Measurements from ENCODE around the gene ZNF654. TPM values are rescaled to one million over a fixed set of nuclear protein-coding genes. Genes with fewer than 3 reads are reported as not detected.

ZNF654 gene
- total and polyA plus RNA-seq, 10 of the 15 experiments (the other 5 are each of a cell fraction or from before 2014, with no cell fraction given): 2.7 to 14.2 (median 10.0) TPM

DNA sequence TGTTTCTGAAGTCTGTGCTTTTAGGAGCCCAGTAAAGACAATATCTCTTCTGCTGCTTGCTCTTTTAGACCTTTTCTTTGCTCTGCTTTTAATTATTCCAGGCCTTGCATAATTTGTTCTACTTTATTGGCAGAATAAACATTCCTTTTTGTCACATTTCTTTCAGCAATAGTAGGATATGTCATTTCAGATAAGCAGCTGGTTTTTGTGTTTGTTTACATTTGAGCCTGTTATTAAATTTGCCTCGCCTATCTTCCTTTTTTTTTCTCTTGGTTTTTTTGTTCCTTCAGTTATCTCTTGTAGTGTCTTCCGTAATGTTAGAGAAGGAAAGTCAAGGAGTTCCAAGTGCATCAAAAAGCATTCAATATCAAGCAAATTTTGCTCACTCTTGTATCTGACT is 16.4 kb downstream of the ZNF654 start (continued):
- TF ChIP-seq, protein P1, sequence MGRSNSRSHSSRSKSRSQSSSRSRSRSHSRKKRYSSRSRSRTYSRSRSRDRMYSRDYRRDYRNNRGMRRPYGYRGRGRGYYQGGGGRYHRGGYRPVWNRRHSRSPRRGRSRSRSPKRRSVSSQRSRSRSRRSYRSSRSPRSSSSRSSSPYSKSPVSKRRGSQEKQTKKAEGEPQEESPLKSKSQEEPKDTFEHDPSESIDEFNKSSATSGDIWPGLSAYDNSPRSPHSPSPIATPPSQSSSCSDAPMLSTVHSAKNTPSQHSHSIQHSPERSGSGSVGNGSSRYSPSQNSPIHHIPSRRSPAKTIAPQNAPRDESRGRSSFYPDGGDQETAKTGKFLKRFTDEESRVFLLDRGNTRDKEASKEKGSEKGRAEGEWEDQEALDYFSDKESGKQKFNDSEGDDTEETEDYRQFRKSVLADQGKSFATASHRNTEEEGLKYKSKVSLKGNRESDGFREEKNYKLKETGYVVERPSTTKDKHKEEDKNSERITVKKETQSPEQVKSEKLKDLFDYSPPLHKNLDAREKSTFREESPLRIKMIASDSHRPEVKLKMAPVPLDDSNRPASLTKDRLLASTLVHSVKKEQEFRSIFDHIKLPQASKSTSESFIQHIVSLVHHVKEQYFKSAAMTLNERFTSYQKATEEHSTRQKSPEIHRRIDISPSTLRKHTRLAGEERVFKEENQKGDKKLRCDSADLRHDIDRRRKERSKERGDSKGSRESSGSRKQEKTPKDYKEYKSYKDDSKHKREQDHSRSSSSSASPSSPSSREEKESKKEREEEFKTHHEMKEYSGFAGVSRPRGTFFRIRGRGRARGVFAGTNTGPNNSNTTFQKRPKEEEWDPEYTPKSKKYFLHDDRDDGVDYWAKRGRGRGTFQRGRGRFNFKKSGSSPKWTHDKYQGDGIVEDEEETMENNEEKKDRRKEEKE (IDR thresholded peaks at IDR 0.05): no peak
- TF ChIP-seq, protein P2, sequence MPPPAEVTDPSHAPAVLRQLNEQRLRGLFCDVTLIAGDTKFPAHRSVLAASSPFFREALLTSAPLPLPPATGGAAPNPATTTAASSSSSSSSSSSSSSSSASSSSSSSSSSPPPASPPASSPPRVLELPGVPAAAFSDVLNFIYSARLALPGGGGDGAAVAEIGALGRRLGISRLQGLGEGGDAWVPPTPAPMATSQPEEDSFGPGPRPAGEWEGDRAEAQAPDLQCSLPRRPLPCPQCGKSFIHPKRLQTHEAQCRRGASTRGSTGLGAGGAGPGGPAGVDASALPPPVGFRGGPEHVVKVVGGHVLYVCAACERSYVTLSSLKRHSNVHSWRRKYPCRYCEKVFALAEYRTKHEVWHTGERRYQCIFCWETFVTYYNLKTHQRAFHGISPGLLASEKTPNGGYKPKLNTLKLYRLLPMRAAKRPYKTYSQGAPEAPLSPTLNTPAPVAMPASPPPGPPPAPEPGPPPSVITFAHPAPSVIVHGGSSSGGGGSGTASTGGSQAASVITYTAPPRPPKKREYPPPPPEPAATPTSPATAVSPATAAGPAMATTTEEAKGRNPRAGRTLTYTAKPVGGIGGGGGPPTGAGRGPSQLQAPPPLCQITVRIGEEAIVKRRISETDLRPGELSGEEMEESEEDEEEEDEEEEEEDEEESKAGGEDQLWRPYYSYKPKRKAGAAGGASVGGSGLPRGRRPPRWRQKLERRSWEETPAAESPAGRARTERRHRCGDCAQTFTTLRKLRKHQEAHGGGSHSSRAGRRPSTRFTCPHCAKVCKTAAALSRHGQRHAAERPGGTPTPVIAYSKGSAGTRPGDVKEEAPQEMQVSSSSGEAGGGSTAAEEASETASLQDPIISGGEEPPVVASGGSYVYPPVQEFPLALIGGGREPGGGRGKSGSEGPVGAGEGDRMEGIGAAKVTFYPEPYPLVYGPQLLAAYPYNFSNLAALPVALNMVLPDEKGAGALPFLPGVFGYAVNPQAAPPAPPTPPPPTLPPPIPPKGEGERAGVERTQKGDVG (CRISPR knock-in tag; IDR thresholded peaks at IDR 0.05): no peak
- no peak for TF ChIP-seq POLR2AphosphoS2 (IDR thresholded peaks at IDR 0.05; ENCODE audit: low read depth, low read length)

DNA sequence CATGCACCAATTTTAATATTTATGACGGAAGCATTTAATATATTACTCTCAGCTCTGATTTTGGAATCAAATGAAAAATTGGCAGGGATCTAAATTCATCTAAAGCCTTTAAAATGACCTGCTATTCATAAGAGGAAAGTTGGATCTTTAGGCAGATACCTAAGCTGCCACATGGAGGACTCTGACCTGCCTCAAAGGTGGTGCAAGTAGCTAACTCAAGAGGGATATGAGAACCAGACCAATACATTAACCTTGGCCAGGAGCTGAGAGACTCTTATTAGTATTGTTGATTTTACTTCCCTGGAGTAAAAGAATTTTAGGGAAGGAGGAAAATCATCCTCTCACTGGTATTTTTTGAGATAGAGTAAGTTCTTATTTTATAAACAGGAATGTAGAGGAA is 17.7 kb downstream of the ZNF654 start:
- Histone ChIP-seq H3K4me1 (ENCODE audit: control insufficient read depth, insufficient read depth, low read length) (no peaks in the 10 kb centered on the region), H3K4me3 (no peak overlapping the region), H3K27me3 (replicated peaks in 1 of 2; ENCODE audit: control insufficient read depth in 2 of 2, insufficient read depth in 2 of 2, low read length in 1 of 2) (no peaks in the 10 kb centered on the region), H4K20me1 (ENCODE audit: control insufficient read depth, insufficient read depth) (no peaks in the 10 kb centered on the region), H3K4me2 (ENCODE audit: control insufficient read depth, insufficient read depth) (no peak overlapping the region), H3K79me2 (ENCODE audit: control insufficient read depth, insufficient read depth, low read length) (peaks cover 56% of the 10 kb centered on the region), H2AFZ (ENCODE audit: control insufficient read depth, low read depth, low read length) (no peak overlapping the region), H3K9me3 (replicated peaks; ENCODE audit: control insufficient read depth, insufficient read depth, low read length) (peaks cover 4% of the 10 kb centered on the region; the same call in 2 of the 3 replicates), H3K36me3 (ENCODE audit: control insufficient read depth in 2 of 2, insufficient read depth in 2 of 2, low read length in 1 of 2) (no peaks in the 10 kb centered on the region), H3K9ac (ENCODE audit: control insufficient read depth, insufficient read depth, low read length) (no peak overlapping the region), H3K27ac (ENCODE audit: control insufficient read depth, insufficient read depth) (no peak overlapping the region)
- RAD21 ChIA-PET (ENCODE audit: unreplicated experiment): no interaction called here
- no TSS peak for BruUV-seq (replicated peaks)
- FAIRE-seq (no peak), DNase-seq (ENCODE audit: low read depth, low spot score) (no peak), ATAC-seq (no peak)
- in situ Hi-C loops (cut with MboI) (no loop called here), intact Hi-C loops (cut with micrococcal nuclease; ENCODE audit: unreplicated experiment) (no loop called here)
- CTCF ChIA-PET: interaction anchor here (1.1 kb wide), 1 partner anchor 10 kb away, joined by 3 read pairs; no protein-coding TSS in a partner anchor
- 100% methylated on average over 1 of the region's 1 CpG for WGBS (ENCODE audit: insufficient coverage, insufficient replicate concordance, low lambda C conversion rate, missing lambda C conversion rate)
- SMC1A ChIA-PET (ENCODE audit: uncharacterized antibody, unreplicated experiment): interaction anchor here (0.7 to 1.8 kb wide), 2 partner anchors 10 to 37 kb away, joined by 4 to 5 read pairs; no protein-coding TSS in a partner anchor
- POLR2A ChIA-PET: interaction anchor here (1.5 kb wide), 1 partner anchor 18 kb away, joined by 3 read pairs; the partner anchor contains the start of gene CGGBP1
- TF ChIP-seq SUPT20H (IDR thresholded peaks at IDR 0.05; ENCODE audit: borderline replicate concordance, control insufficient read depth, low read depth, low read length) (no peak), SP1 (IDR thresholded peaks at IDR 0.05; ENCODE audit: low read depth, low read length) (no peak), NR2C2 (IDR thresholded peaks at IDR 0.05; ENCODE audit: borderline replicate concordance, control insufficient read depth, insufficient read length, low read depth) (no peak), MTA2 (IDR thresholded peaks at IDR 0.05; ENCODE audit: low read depth) (no peak), NBN (IDR thresholded peaks at IDR 0.05) (no peak), EP300 (IDR thresholded peaks at IDR 0.05; ENCODE audit: borderline replicate concordance in 1 of 2, control insufficient read depth in 1 of 2, low read depth in 2 of 2, low read length in 2 of 2) (no peak), RFX5 (IDR thresholded peaks at IDR 0.05; ENCODE audit: low read depth, low read length) (no peak), TARDBP (IDR thresholded peaks at IDR 0.05; ENCODE audit: borderline replicate concordance) (no peak), CEBPB (IDR thresholded peaks at IDR 0.05; ENCODE audit: borderline replicate concordance in 1 of 2, low read depth in 2 of 2, low read length in 2 of 2) (no peak), BMI1 (IDR thresholded peaks at IDR 0.05; ENCODE audit: borderline replicate concordance) (no peak), PML (IDR thresholded peaks at IDR 0.05; ENCODE audit: low read length) (no peak)
